ENCODE data around the gene ARID1B.

The ARID1B gene

GRCh38 chr6:157061770-157062594, 284.8 kb downstream of the ARID1B start:
- no peak for TF ChIP-seq CTCF (IDR thresholded peaks at IDR 0.05; ENCODE audit: low read depth, low read length, missing control alignments)
- no peak overlapping the region for H3K4me3 ChIP-seq (replicated peaks; ENCODE audit: low read depth, low read length)
- no peak for DNase-seq (ENCODE audit: extremely low read depth, low read depth)

GRCh38 chr6:157063176-157063905, 286.2 kb downstream of the ARID1B start:
- no peak for DNase-seq (ENCODE audit: extremely low read depth, low read depth)
- TF ChIP-seq CTCF (IDR thresholded peaks at IDR 0.05; ENCODE audit: low read depth, low read length, missing control alignments) = no peak
- H3K4me3 ChIP-seq (replicated peaks; ENCODE audit: low read depth, low read length) = no peak overlapping the region

GRCh38 chr6:157063923-157064322, 286.7 kb downstream of the ARID1B start:
- no peak for DNase-seq (ENCODE audit: extremely low read depth, low read depth)
- H3K4me3 ChIP-seq (replicated peaks; ENCODE audit: low read depth, low read length) = no peak overlapping the region
- no peak for TF ChIP-seq CTCF (IDR thresholded peaks at IDR 0.05; ENCODE audit: low read depth, low read length, missing control alignments)

GRCh38 chr6:157064502-157064901, 287.3 kb downstream of the ARID1B start:
- no peak overlapping the region for H3K4me3 ChIP-seq (replicated peaks; ENCODE audit: low read depth, low read length)
- no peak for TF ChIP-seq CTCF (IDR thresholded peaks at IDR 0.05; ENCODE audit: low read depth, low read length, missing control alignments)
- DNase-seq (ENCODE audit: extremely low read depth, low read depth) = no peak

GRCh38 chr6:157065366-157065765, 288.2 kb downstream of the ARID1B start:
- no peak overlapping the region for H3K4me3 ChIP-seq (replicated peaks; ENCODE audit: low read depth, low read length)
- TF ChIP-seq CTCF (IDR thresholded peaks at IDR 0.05; ENCODE audit: low read depth, low read length, missing control alignments) = no peak
- no peak for DNase-seq (ENCODE audit: extremely low read depth, low read depth)

GRCh38 chr6:157066781-157067491, 289.8 kb downstream of the ARID1B start:
- no peak for DNase-seq (ENCODE audit: extremely low read depth, low read depth)
- TF ChIP-seq CTCF (IDR thresholded peaks at IDR 0.05; ENCODE audit: low read depth, low read length, missing control alignments) = no peak
- H3K4me3 ChIP-seq (replicated peaks; ENCODE audit: low read depth, low read length) = no peak overlapping the region
